GM10847 (cell line): ENCODE results near the gene RNF150.

Source experiments
- POLR2A ChIP-seq: IDR thresholded peaks from 2 replicates; pipeline ENCODE4 v1.6.1; 2011; ENCODE audit not compliant: insufficient read length; ENCODE audit errors: extremely low read depth

Gene RNF150

GRCh38 chr4:140866492-140867005, 266.7 kb downstream of the RNF150 start:
- no peak for TF ChIP-seq POLR2A

GRCh38 chr4:140865253-140866217, 267.7 kb downstream of the RNF150 start:
- no peak for TF ChIP-seq POLR2A

DNA sequence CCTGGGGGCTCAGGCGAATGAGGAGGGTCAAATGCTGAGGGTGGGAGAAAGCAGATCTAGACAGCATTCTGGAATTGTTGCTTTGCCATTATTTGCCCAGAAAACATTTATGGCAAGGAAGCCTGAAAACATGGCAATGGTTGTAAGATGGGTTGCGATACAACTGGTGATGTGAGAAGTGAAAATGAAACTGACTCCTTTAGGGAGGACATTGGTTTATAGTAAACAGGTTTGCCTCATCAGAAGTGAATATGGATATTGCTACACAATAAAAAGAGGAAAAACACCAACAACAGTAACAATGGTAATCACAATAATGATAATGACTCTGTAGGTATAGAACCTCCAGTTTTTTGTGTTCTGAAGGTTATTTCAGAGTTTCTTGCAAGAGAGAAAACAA, 270.1 kb downstream of the RNF150 start:
- TF ChIP-seq POLR2A = no peak

DNA sequence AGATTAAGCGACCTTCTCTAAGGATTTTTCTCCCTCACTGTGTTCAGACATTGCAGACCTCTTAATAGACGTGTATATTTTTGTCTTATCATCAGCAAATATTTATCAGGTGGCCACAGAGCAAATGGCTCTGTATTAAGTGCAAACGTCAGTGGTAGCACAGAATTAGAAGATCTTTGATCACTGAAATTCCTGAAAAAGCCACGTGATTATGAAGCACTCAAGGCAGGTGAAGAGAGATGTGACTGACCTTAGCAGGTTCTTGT, 271.2 kb downstream of the RNF150 start:
- no peak for TF ChIP-seq POLR2A

GRCh38 chr4:140861359-140862176, 271.7 kb downstream of the RNF150 start:
- no peak for TF ChIP-seq POLR2A

- TF ChIP-seq POLR2A = no peak
Observed at GRCh38 chr4:140858897-140859296, 274.4 kb downstream of the RNF150 start.

DNA sequence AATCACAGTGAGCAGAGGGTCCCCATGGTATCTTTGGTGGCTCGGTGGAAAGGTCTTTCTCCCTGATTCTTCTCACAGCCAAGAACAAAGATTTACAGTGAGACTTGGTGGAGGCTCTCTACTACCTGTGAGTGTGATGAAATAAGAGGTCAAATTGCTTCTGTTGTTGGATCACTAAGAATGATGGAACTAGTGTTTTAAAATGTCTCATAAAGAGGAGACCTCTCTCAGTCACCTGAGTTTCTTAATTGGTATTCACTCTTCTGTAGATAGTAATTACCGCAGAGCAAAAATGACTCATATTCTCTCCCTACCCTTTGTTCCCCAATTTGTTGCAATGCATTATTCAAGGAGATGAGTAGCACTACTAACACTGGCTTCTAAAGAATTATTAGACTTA, 276.2 kb downstream of the RNF150 start:
- no peak for TF ChIP-seq POLR2A

- TF ChIP-seq POLR2A = no peak
Observed at GRCh38 chr4:140856621-140857062, 276.6 kb downstream of the RNF150 start.

DNA sequence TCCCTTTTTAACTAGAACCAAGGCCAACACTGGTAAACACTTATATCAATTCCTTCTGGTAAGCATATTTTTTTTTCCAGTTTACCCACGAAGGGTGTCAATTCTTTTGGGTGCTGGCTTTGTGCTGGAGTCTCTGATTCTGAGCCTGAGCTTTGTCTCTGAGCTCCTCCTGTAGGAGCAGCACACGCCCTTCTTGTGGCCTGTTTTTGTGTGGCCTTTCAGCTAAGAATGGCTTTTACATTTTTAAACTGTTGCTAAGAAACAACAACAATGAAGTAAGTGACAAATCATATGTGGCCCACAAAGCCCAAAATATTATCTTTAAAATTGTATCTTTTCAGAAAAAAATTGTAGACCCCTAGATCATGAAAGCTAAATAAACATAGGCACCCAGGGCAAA, 279.1 kb downstream of the RNF150 start:
- no peak for TF ChIP-seq POLR2A

GRCh38 chr4:140851804-140852203, 281.5 kb downstream of the RNF150 start:
- TF ChIP-seq POLR2A = no peak

GRCh38 chr4:140851032-140851636, 282.1 kb downstream of the RNF150 start:
- no peak for TF ChIP-seq POLR2A

DNA sequence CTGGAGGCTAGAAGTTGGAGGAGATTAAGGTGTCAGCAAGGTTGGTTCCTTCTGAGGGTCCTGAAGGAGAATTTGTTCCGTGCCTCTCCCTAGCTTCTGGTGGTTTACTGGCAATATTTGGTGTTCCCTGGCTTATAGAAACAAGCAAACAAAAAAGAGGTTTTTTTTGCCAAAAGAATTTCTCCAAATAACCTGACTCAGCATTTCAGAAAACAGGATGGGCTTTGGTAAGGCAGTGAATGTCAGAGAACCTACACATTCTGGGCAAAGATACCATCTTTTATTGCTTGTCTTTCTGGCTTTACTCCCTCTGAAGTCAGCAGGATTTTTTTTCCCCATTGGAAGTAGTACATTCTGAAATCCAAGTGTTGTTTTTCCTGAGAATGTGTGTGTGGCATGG, 283.7 kb downstream of the RNF150 start:
- TF ChIP-seq POLR2A = no peak

DNA sequence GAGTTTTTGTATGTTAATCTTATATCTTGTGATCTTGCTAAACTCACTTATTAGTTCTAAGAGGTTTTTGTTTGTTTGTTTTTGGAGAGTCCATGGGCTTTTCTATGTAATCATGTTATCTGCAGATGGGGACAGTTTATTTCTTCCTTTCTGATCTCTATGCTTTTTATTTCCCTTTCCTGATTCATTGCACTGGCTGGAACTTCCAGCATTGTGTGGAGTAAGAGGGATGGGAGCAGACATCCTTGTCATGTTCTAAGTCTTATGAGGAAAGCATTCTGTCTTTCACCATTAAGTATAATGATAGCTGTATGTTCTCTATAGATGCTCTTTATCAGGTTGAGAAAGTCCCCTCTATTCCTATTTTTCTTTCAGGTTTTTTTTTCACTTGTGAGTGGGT, 286.5 kb downstream of the RNF150 start:
- no peak for TF ChIP-seq POLR2A

GRCh38 chr4:140844061-140844460, 289.2 kb downstream of the RNF150 start:
- TF ChIP-seq POLR2A = no peak

GRCh38 chr4:140841186-140841585, 292.1 kb downstream of the RNF150 start:
- TF ChIP-seq POLR2A = no peak
